ENCODE measurements around the gene KRTAP4-1.

GRCh38 chr17:41190328-41190727 lies 5.6 kb upstream of the KRTAP4-1 start:
- TF ChIP-seq CTCF (IDR thresholded peaks at IDR 0.05) (no peak), POLR2A (IDR thresholded peaks at IDR 0.05) (no peak), POLR2AphosphoS5 (IDR thresholded peaks at IDR 0.05) (no peak)
